Retina (tissue), 1 donor: ENCODE results near the gene OR2T5.
"Not testable (repeated sequence)": the region's sequence is repeated elsewhere in the genome, so short reads cannot be mapped to it uniquely, and the experiment has no call there.

ENCODE experiments used
- DNase-seq: peaks from one replicate; pipeline ENCODE4 v3.0.0-alpha.2; 2016

OR2T5 gene

GRCh38 chr1:248507773-248508172, 19.4 kb downstream of the OR2T5 start, which contains the start of gene OR2G6:
OR2G6 (plus strand) TSS chr1:248508073; CDS start chr1:248521647, 13,574 bp downstream.
- DNase-seq, result not testable (repeated sequence)

- DNase-seq, result not testable (repeated sequence)
Observed at GRCh38 chr1:248510217-248510616, 21.8 kb downstream of the OR2T5 start.

- no peak for DNase-seq
Observed at GRCh38 chr1:248521856-248522255, 33.5 kb downstream of the OR2T5 start.

- not testable (repeated sequence) for DNase-seq
Observed at GRCh38 chr1:248537449-248537848, 49.1 kb downstream of the OR2T5 start.
